Muscle layer of colon (tissue), 2 donors: ENCODE results near the gene SLC22A23.

Experiments used
- H3K27ac ChIP-seq: one replicate; pipeline ENCODE4 v1.7.0; 2013; ENCODE audit warnings: low read depth, mild to moderate bottlenecking, low read length, moderate library complexity
- H3K27me3 ChIP-seq, 2 donors: one replicate each; pipeline ENCODE4 v1.7.0; 2013; ENCODE audit warnings: low read length in 2 of 2, mild to moderate bottlenecking in 2 of 2; ENCODE audit not compliant: insufficient read depth in 2 of 2, control insufficient read depth in 1 of 2
- H3K36me3 ChIP-seq: one replicate; pipeline ENCODE4 v1.7.0; 2013; ENCODE audit warnings: mild to moderate bottlenecking, low read length; ENCODE audit not compliant: insufficient read depth
- H3K4me1 ChIP-seq: one replicate; pipeline ENCODE4 v1.7.0; 2013; ENCODE audit warnings: mild to moderate bottlenecking, low read length; ENCODE audit not compliant: insufficient read depth
- H3K4me3 ChIP-seq, 2 donors: one replicate each; pipeline ENCODE4 v1.7.0; 2013; ENCODE audit warnings: low read length in 2 of 2, low read depth in 1 of 2, mild to moderate bottlenecking in 1 of 2, moderate library complexity in 1 of 2
- H3K9ac ChIP-seq: one replicate; pipeline ENCODE4 v1.7.0; 2013; ENCODE audit warnings: low read length
- H3K9me3 ChIP-seq: one replicate; pipeline ENCODE4 v1.7.0; 2013; ENCODE audit warnings: mild to moderate bottlenecking, low read length
- donor health status: abdominal sarcoma.
- donor health status: Adenocarcinoma of cecum.

The SLC22A23 gene

DNA sequence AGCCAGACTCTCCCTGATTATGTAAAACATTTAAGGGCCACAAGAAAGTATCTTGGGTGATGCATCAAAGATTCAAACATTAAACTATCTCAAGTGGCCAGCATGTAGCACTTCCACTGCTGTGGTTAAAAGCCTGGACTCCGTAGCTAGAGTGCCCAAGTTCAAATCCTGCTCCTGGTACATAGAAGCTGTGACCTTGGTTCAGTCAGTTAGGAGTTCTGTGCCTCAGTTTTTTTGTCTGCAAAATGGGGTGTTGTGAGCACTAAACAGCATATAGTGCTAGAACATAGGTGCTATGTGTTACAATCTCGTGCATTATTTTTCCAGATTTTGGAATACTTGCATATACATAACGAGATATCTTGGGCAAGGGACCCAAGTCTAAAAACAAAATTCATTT lies 129.4 kb downstream of the SLC22A23 start:
- Histone ChIP-seq H3K36me3 (no peaks in the 10 kb centered on the region), H3K4me1 (peaks cover 61% of the 10 kb centered on the region), H3K27ac (no peak overlapping the region), H3K27me3 (no peaks in the 10 kb centered on the region), H3K9me3 (no peaks in the 10 kb centered on the region), H3K9ac (no peak overlapping the region), H3K4me3 (no peak overlapping the region)

DNA sequence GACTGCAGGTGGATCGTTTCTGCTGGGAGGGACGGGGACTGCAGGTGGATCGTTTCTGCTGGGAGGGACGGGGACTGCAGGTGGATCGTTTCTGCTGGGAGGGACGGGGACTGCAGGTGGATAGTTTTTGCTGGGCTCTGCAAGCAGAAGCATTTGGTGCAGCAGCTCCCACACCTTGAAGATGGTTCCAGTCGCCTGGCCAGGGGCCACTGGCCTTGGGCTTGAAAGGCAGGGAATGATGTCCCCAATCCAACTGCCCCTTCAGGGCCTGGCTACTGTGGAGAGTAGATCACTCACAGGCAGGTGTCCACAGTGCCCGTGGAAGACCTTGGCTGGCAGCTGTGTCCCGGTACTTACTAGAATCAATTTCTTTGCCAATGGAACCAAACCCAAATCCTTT lies 129.9 kb downstream of the SLC22A23 start:
- Histone ChIP-seq H3K9ac (no peak overlapping the region), H3K4me3 (no peak overlapping the region), H3K9me3 (no peaks in the 10 kb centered on the region), H3K4me1 (peaks cover 58% of the 10 kb centered on the region), H3K27ac (no peak overlapping the region), H3K36me3 (no peaks in the 10 kb centered on the region), H3K27me3 (no peaks in the 10 kb centered on the region)

DNA sequence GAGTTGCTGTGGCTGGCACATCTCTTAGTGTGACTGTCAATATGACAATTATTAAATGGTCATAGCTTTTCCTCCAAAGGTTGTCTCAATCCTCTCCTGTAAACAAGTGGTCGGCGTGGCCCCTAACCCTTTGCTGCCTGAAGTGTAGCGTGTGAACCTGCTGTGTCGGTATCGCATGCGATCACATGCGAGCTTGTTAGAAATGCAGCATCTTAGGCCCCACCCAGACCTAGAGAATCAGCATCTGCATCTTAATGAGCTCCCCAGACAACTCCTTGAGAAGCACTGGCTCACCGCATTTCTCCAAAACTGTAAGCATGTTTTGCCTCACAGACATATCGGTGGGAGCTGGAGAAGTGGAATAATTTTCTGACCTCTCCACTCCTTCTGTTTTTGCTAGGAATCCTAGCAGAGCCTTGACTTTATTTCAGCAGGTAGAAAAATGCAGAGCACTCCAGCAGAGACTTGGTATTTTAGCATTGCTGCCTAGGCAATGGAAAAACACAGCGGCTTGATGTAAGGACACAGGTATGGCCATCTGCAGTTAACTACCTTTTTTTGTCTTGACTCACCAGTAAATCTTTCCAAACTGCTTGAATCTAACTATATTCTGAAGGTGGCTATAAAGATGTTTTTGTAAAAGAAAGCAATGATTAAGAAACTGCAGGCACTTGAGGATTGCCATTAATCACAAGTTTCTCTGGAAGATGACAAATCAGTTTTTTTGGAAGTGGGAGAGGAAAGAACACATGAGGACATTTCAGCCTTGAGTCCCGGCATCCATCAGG lies 130.5 kb downstream of the SLC22A23 start:
- Histone ChIP-seq H3K4me1 (peaks cover 52% of the 10 kb centered on the region), H3K4me3 (no peak overlapping the region), H3K27ac (peak overlapping the region; percentile 12)

DNA sequence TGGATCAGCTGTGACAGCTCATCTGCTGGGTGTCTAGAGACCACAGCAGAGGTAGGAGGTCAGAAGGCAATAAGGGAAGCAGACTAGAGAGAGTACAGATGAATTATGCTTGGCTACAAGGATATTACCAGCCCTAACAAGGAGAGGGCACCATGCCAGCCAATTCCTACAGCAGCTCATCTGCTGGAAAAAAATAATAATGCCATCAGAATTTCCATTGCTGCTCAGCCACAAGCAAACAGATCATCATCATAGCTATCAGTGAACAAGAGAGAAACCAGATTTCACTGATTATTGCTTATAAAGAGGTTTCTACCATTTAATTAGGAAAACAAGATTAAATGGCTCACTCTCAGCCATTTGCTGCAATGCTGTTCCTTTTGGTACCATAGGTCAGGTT lies 131.6 kb downstream of the SLC22A23 start:
- no peak overlapping the region for H3K9ac ChIP-seq
- no peak overlapping the region for H3K4me3 ChIP-seq
- peaks cover 46% of the 10 kb centered on the region for H3K4me1 ChIP-seq
- H3K36me3 ChIP-seq: no peaks in the 10 kb centered on the region
- H3K9me3 ChIP-seq: no peaks in the 10 kb centered on the region
- H3K27me3 ChIP-seq: no peaks in the 10 kb centered on the region
- no peak overlapping the region for H3K27ac ChIP-seq

More for the DNA sequence above, 130.5 kb downstream of the SLC22A23 start:
- Histone ChIP-seq H3K9me3 (no peaks in the 10 kb centered on the region), H3K27me3 (no peaks in the 10 kb centered on the region), H3K36me3 (no peaks in the 10 kb centered on the region), H3K9ac (no peak overlapping the region)

DNA sequence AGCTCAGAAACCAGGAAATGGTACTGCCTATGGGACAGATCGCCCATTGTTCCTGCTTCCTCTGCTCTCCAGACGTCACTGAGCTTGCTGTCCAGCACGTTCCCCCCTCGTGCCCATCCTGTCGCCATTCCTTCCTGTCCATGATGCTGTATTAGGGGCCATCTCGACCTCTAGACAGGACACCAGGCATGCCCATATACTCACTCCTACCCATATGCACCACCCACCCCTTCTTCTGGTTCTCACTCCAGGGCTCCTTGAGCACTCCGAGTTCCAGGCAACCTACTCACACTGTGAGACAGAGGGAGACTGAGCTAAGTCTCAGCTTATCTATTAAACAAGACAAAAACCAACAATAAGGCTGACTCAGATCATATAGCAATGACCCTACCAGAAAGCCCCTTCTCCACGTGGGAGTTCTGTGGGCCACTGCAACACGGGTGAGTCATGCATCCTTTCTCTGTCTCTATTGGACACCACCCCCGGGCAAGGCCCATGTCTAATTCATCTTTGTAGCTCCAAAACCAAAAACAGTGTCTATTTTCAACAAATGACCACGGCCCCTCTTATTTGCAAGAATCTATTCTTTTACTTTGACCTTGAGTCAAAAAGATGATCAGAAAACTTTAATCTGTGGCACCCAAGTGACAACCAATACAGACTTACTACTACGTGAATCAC lies 132.4 kb downstream of the SLC22A23 start:
- H3K9ac ChIP-seq: no peak overlapping the region

DNA sequence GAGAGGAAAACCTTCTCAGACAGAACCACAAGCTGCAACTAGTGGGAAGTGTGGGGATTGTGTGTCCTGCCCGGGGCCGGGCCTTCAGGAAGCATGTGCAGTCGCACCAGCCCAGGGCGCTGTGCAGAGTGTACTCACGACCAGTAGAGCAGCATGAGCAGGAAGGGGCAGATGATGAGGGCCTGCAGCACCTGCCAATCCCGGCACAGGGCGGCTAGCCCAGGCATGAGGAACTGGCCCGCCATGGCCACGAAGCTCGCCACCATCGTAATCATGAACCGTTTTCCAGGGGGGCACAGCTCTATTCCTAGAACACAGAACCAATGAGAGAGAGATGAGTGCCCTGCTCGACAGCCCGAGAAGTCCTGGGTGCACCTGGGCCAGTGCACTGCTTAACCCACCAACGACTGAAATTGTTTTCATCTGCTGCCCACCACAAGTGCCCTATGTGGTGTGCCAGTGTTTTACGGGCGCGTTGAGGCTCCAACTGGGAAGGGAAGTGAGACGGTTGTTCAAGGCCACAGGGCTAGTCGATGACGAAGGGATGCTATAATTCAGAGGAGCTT lies 133.1 kb downstream of the SLC22A23 start:
- Histone ChIP-seq H3K4me3 (no peak overlapping the region), H3K9me3 (no peaks in the 10 kb centered on the region), H3K4me1 (peaks cover 34% of the 10 kb centered on the region), H3K27me3 (no peaks in the 10 kb centered on the region), H3K9ac (no peak overlapping the region), H3K36me3 (no peaks in the 10 kb centered on the region), H3K27ac (peak overlapping the region; percentile 6)

More for the DNA sequence above, 132.4 kb downstream of the SLC22A23 start:
- H3K36me3 ChIP-seq: no peaks in the 10 kb centered on the region
- no peaks in the 10 kb centered on the region for H3K27me3 ChIP-seq
- H3K27ac ChIP-seq: no peak overlapping the region
- H3K4me1 ChIP-seq: peaks cover 41% of the 10 kb centered on the region
- H3K9me3 ChIP-seq: no peaks in the 10 kb centered on the region
- no peak overlapping the region for H3K4me3 ChIP-seq

DNA sequence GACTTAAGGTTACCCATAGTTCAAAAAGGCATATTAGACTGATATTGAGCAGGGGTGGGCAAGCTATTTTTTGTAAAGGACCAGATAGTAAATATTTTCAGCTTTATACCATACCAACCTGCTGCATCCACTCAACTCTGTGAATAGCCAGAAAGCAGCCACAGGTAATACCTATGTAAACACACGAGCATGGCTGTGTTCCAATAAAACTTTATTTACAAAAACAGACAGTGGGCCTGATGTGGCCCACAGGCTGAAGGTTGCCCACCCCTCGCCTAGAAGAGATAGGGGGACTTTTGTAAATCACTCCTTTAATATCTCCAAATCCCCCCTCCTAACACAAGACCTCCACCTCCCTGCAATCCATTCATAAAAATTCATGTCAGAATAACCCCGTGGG lies 133.7 kb downstream of the SLC22A23 start:
- H3K36me3 ChIP-seq: no peaks in the 10 kb centered on the region
- no peak overlapping the region for H3K9ac ChIP-seq
- H3K27ac ChIP-seq: no peak overlapping the region
- H3K4me1 ChIP-seq: peaks cover 28% of the 10 kb centered on the region
- no peaks in the 10 kb centered on the region for H3K27me3 ChIP-seq
- H3K9me3 ChIP-seq: no peaks in the 10 kb centered on the region
- H3K4me3 ChIP-seq: no peak overlapping the region

DNA sequence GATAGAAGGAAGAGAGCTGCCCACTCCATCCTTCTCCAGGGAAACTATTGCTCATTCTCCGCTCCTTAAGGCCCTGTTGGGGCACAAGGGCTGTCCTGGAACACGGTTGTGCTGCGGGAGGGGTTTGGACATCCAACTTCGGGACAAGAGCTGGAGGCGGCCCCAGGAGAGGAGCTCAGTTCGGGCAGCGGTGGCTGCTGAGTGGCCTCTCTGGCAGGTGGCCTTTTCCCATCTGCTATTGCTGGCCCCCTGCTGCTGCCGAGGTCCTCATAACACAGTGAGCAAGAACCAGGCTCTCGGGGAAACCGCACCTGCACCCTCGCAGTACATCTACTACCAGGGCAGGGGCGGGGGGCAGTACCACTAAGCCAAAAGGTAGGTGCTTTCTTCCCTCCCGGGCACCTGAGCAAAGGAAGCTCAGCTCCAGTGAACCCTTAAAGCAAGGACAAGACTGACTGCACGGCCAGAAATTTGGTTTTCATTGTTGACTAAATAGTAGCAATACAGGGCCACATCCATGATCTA lies 134.4 kb downstream of the SLC22A23 start:
- peaks cover 26% of the 10 kb centered on the region for H3K4me1 ChIP-seq
- H3K36me3 ChIP-seq: no peaks in the 10 kb centered on the region
- no peak overlapping the region for H3K4me3 ChIP-seq
- H3K27me3 ChIP-seq: no peaks in the 10 kb centered on the region
- no peak overlapping the region for H3K27ac ChIP-seq
- H3K9ac ChIP-seq: no peak overlapping the region
- no peaks in the 10 kb centered on the region for H3K9me3 ChIP-seq

DNA sequence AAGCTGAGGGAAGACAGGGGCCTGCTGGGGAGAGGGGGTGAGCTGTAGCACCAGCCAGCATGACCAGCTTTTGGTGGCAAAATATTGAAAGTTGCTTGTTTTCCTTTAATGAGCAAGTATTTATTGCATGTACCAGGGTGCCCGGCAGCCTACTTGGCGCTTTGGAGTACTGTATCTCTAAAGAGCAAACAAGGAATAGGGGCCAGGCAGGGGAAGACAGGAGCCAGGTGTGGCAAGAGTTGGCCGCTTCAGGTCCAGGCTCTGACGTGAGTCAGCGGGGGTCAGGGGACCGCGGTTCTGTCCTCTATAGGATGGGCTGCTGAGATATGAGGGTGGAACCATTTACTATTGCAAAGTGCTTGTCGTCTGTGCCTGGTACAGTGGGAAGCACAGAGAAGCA lies 135.0 kb downstream of the SLC22A23 start:
- Histone ChIP-seq H3K9ac (no peak overlapping the region), H3K27me3 (no peaks in the 10 kb centered on the region), H3K4me3 (no peak overlapping the region), H3K4me1 (peaks cover 26% of the 10 kb centered on the region), H3K36me3 (no peaks in the 10 kb centered on the region), H3K27ac (no peak overlapping the region), H3K9me3 (no peaks in the 10 kb centered on the region)

DNA sequence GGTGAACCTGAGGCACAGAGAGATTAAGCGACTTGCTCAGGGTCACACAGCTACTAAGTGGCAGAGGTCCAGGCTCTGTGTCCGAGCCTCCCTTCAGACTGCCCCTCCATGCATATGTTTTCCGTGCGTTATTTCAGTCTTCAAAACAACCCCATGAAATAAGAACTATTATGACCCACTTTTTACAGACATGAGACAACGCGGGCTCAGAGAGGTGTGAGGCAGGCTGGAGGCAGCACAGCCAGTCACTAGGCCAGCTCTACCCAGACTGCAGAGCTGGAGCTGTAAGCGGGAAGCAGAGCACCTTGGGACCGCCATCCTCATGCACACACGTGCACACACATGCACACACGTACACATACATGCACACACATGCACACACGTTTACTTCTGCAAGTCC lies 135.8 kb downstream of the SLC22A23 start:
- Histone ChIP-seq H3K36me3 (no peaks in the 10 kb centered on the region), H3K27me3 (no peaks in the 10 kb centered on the region), H3K9me3 (no peaks in the 10 kb centered on the region)

DNA sequence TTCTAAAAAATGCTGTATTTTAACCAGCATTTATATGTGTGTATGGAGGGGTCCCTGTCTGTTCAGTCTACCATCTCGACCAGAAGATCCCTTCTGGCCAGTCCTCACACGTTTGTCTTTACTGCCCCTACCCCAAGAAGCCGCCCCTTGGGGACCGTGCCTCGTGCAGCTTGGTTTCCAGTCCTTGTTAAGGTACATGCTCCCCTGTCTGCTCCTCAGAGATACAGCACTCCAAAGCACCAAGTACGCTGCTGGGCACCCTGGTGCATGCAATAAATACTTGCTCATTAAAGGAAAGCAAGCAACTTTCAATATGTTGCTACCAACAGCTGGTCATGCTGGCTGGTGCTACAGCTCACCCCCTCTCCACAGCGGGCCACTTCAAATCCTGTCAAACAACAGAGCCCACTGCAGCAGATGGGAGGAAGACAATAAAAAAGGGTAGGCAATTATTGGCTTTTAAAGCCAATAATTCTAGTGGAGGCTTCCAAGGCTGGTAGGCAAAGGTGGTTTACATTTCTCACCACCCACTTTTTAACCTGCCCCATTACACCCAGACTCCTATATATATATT lies 136.5 kb downstream of the SLC22A23 start:
- peaks cover 12% of the 10 kb centered on the region for H3K4me1 ChIP-seq
- no peaks in the 10 kb centered on the region for H3K27me3 ChIP-seq
- no peaks in the 10 kb centered on the region for H3K36me3 ChIP-seq
- no peaks in the 10 kb centered on the region for H3K9me3 ChIP-seq
- no peak overlapping the region for H3K4me3 ChIP-seq
- H3K27ac ChIP-seq: no peak overlapping the region
- no peak overlapping the region for H3K9ac ChIP-seq

More for the DNA sequence above, 135.8 kb downstream of the SLC22A23 start:
- H3K9ac ChIP-seq: no peak overlapping the region
- H3K4me1 ChIP-seq: peaks cover 19% of the 10 kb centered on the region
- H3K4me3 ChIP-seq: no peak overlapping the region
- no peak overlapping the region for H3K27ac ChIP-seq
